Testis (tissue), 2 donors: ENCODE measurements around the gene HJURP.

Source experiments
- POLR2A ChIP-seq: fragments of 450-650 bp; IDR thresholded peaks from one replicate; pipeline ENCODE4 v1.6.1; 2017; ENCODE audit warnings: antibody characterized with exemption, mild to moderate bottlenecking, moderate library complexity
- TF ChIP-seq, protein P1 (sequence below), 3 experiments: fragments of 450-650 bp in 2 of 3; fragments of 200-600 bp in 1 of 3; sonication (generic) in 1 of 3; IDR thresholded peaks; one replicate each; pipeline ENCODE4 v1.5.1; 2016 to 2019; ENCODE audit warnings: antibody characterized with exemption in 3 of 3, mild to moderate bottlenecking in 2 of 3, moderate library complexity in 1 of 3

DNA sequence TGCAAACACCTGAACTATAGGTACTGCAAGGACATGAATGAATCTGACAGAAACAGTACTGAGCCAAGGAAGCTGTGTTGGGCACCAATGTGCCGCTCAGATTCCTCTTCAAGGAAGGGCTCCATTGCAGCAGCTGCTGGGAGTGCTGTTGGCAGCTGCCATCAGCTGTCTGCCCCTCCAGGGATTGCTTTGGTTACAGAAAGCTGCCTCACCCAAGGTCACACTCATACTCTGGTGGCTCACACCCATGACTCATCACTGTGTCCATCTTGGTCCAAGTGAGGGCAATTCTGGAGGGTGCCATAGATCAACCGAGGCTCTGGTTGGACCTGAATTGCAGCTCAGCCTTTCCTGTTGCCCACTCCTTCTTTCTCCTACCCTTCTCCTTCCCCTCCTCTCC is 38.5 kb upstream of the HJURP start:
- no peak for TF ChIP-seq POLR2A
- TF ChIP-seq, protein P1, sequence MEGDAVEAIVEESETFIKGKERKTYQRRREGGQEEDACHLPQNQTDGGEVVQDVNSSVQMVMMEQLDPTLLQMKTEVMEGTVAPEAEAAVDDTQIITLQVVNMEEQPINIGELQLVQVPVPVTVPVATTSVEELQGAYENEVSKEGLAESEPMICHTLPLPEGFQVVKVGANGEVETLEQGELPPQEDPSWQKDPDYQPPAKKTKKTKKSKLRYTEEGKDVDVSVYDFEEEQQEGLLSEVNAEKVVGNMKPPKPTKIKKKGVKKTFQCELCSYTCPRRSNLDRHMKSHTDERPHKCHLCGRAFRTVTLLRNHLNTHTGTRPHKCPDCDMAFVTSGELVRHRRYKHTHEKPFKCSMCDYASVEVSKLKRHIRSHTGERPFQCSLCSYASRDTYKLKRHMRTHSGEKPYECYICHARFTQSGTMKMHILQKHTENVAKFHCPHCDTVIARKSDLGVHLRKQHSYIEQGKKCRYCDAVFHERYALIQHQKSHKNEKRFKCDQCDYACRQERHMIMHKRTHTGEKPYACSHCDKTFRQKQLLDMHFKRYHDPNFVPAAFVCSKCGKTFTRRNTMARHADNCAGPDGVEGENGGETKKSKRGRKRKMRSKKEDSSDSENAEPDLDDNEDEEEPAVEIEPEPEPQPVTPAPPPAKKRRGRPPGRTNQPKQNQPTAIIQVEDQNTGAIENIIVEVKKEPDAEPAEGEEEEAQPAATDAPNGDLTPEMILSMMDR (IDR thresholded peaks at IDR 0.05), result no peak
